Parathyroid adenoma (tissue), 2 donors: ENCODE measurements around the gene GDF15.

Source experiments
- H2AFZ ChIP-seq: fragments of 300-600 bp; sonication (generic); one replicate; pipeline ENCODE4 v1.7.0; 2017; ENCODE audit warnings: antibody characterized with exemption, mild to moderate bottlenecking
- H3K27ac ChIP-seq: fragments of 300-600 bp; sonication (generic); one replicate; pipeline ENCODE4 v1.7.0; 2017
- H3K27me3 ChIP-seq: fragments of 300-600 bp; sonication (generic); one replicate; pipeline ENCODE4 v1.7.0; 2017; ENCODE audit warnings: low read length; ENCODE audit not compliant: control insufficient read depth, insufficient read depth
- H3K36me3 ChIP-seq: fragments of 300-600 bp; sonication (generic); one replicate; pipeline ENCODE4 v1.7.0; 2017; ENCODE audit warnings: low read length; ENCODE audit not compliant: control insufficient read depth, insufficient read depth
- H3K4me1 ChIP-seq: fragments of 300-600 bp; sonication (generic); one replicate; pipeline ENCODE4 v1.7.0; 2017; ENCODE audit warnings: control low read depth
- H3K4me2 ChIP-seq: fragments of 300-600 bp; sonication (generic); one replicate; pipeline ENCODE4 v1.7.0; 2017; ENCODE audit warnings: low read length
- H3K4me3 ChIP-seq: fragments of 300-600 bp; sonication (generic); one replicate; pipeline ENCODE4 v1.7.0; 2017; ENCODE audit warnings: low read depth, low read length
- H3K79me2 ChIP-seq: fragments of 300-600 bp; sonication (generic); one replicate; pipeline ENCODE4 v1.7.0; 2017; ENCODE audit warnings: control low read depth
- H3K9ac ChIP-seq: fragments of 300-600 bp; sonication (generic); one replicate; pipeline ENCODE4 v1.7.0; 2017; ENCODE audit warnings: mild to moderate bottlenecking
- H3K9me3 ChIP-seq: fragments of 300-600 bp; sonication (generic); one replicate; pipeline ENCODE4 v1.7.0; 2017; ENCODE audit warnings: low read length; ENCODE audit not compliant: control insufficient read depth
- CTCF ChIP-seq: fragments of 300-600 bp; sonication (generic); IDR thresholded peaks from one replicate; pipeline ENCODE4 v1.7.0; 2017; ENCODE audit warnings: antibody characterized with exemption, mild to moderate bottlenecking
- donor health status: primary hyperparathyroidism.

GDF15 gene

GRCh38 chr19:18385675-18386542 is at the start of gene GDF15:
GDF15 (plus strand) TSS chr19:18386158; CDS start chr19:18386190, 32 bp downstream.
- no peaks in the 10 kb centered on the region for H3K27me3 ChIP-seq
- peak; percentile 10 for TF ChIP-seq CTCF
- H2AFZ ChIP-seq: no peak within 1 kb of the TSS
- no peaks in the 10 kb centered on the region for H3K79me2 ChIP-seq
- peaks cover 7% of the 10 kb centered on the region for H3K4me1 ChIP-seq
- H3K4me2 ChIP-seq: no peak within 1 kb of the TSS
- no peaks in the 10 kb centered on the region for H3K36me3 ChIP-seq
- H3K27ac ChIP-seq: no peak within 1 kb of the TSS
- H3K9me3 ChIP-seq: no peaks in the 10 kb centered on the region
- no peak within 1 kb of the TSS for H3K4me3 ChIP-seq
- H3K9ac ChIP-seq: no peak within 1 kb of the TSS

GRCh38 chr19:18338541-18338940 is 47.4 kb upstream of the GDF15 start:
- no peaks in the 10 kb centered on the region for H3K79me2 ChIP-seq
- H3K9ac ChIP-seq: no peak overlapping the region
- TF ChIP-seq CTCF: no peak
- H3K36me3 ChIP-seq: no peaks in the 10 kb centered on the region
- H3K4me3 ChIP-seq: no peak overlapping the region
- no peak overlapping the region for H2AFZ ChIP-seq
- peaks cover 19% of the 10 kb centered on the region for H3K4me1 ChIP-seq
- no peak overlapping the region for H3K27ac ChIP-seq
- no peak overlapping the region for H3K4me2 ChIP-seq
- H3K9me3 ChIP-seq: no peaks in the 10 kb centered on the region
- no peaks in the 10 kb centered on the region for H3K27me3 ChIP-seq

- H2AFZ ChIP-seq: peak overlapping the region; percentile 75
- H3K36me3 ChIP-seq: no peaks in the 10 kb centered on the region
- H3K9me3 ChIP-seq: no peaks in the 10 kb centered on the region
- H3K79me2 ChIP-seq: no peaks in the 10 kb centered on the region
- peak overlapping the region; percentile 41 for H3K27ac ChIP-seq
- H3K4me3 ChIP-seq: peak overlapping the region; percentile 73
- H3K4me2 ChIP-seq: peak overlapping the region; percentile 95
- H3K27me3 ChIP-seq: no peaks in the 10 kb centered on the region
- TF ChIP-seq CTCF: peak; percentile 25
- no peak overlapping the region for H3K9ac ChIP-seq
- H3K4me1 ChIP-seq: peaks cover 11% of the 10 kb centered on the region
Measured at GRCh38 chr19:18339723-18340122, 46.2 kb upstream of the GDF15 start.

GRCh38 chr19:18340190-18340989 is 45.6 kb upstream of the GDF15 start, which contains the start of gene PGPEP1:
PGPEP1 (plus strand) TSS chr19:18340598; CDS start chr19:18340682, 84 bp downstream.
- no peak for TF ChIP-seq CTCF
- Histone ChIP-seq H3K27me3 (no peaks in the 10 kb centered on the region), H3K9me3 (no peaks in the 10 kb centered on the region), H3K36me3 (no peaks in the 10 kb centered on the region), H3K4me2 (peak within 1 kb of the TSS; percentile 95), H3K27ac (peak within 1 kb of the TSS; percentile 71), H3K79me2 (no peaks in the 10 kb centered on the region), H3K4me3 (peak within 1 kb of the TSS; percentile 73), H3K4me1 (peaks cover 11% of the 10 kb centered on the region), H2AFZ (peak within 1 kb of the TSS; percentile 75), H3K9ac (peak within 1 kb of the TSS; percentile 81)
